GM19193 (cell line): ENCODE measurements around the gene ENPP1.

Source experiments
- POLR2A ChIP-seq: IDR thresholded peaks from 4 replicates; pipeline ENCODE4 v1.6.1; 2011; ENCODE audit not compliant: insufficient read depth, insufficient read length; ENCODE audit errors: extremely low read depth

The ENPP1 gene

DNA sequence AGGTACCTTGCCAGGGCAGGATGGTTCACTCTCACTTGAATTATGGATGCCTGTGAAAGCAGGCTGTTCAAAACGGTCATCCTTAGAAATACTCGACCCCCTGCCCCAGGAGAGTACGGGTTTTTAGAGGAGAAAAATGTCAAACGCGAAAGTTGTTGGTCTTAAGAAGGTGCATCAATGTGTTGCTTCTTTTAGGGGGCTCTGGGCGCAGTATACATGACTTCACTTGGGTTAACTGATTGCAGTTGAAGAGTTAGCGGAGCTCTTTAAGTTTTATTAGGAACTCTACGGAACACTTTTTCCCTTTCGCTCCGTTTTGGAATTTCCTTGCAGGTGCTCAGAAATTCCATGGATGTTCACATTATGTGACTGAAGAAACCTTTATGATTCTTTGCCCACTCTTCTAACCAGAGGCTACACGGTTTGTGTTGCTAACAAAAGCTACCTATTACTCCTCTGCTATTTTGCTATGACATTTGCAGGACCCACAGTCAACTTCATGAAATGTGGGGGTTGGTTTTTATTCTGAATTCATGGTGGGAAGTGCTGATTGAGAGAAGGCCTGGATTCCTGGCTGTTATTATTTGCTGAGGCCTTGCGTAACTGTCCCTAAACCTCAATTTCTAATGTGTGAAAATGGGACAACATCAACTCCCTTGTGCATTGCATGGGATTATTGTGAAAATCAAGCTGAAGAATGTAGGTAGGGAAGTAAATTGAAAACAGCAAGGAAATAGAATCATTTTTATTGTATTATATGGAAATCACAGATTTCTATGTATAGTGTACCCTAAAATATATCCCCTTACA lies 845 bp downstream of the ENPP1 start:
- no peak for TF ChIP-seq POLR2A

DNA sequence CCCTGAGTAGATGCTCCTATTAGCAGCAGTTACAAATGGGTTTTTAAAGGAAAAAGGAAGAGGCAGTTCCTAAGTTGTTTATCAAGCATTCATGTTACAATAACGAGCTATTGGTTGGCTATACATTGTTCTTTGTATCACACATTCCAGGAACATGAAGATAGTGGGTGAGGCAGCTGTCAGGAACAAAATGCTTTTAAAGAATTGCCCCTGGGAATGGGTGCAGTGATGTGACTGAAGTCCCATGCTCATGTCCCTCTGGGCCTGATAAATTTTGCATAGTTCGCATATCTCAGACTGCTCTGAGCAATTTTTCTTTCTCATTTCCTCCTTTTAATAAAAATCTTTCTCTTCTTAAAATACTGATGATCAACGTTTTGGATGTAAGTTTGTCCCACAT lies 3.7 kb downstream of the ENPP1 start:
- no peak for TF ChIP-seq POLR2A

DNA sequence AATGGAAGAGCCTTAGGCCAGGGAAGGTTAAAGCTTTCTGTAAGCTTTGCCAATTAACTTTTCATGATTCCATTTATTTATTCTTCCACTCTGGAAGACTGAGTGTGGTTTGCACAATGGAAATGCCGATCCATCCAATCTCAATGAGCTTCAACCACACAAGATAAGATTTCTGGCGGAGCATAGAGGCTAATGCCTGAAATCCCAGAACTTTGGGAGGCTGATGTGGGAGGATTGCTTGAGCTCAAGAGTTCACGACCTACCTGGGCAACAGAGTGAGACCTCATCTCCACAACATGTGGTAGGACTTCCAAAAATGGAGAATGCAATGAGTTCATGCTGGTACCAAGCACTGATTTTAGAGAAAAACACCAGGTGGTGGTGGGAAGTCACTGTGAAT lies 6.2 kb downstream of the ENPP1 start:
- TF ChIP-seq POLR2A, result no peak

DNA sequence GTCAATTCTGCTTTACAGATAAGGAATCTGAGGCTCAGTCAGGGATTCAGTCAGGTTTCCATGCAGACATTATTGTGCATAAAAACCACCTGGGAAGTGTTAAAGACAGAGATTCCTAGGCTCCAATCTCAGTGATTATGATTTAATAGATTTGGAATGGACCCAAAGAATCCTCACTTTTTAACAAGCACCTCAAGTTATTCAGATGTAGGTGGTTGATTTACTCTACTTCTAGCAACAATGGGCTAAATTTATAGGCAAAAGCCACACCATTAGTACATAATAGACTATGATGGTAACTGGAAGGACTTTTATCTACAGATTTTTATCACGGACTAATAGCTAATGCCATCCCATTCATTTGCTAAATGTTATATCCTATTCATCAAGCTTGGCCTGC lies 9.0 kb downstream of the ENPP1 start:
- TF ChIP-seq POLR2A, result no peak

DNA sequence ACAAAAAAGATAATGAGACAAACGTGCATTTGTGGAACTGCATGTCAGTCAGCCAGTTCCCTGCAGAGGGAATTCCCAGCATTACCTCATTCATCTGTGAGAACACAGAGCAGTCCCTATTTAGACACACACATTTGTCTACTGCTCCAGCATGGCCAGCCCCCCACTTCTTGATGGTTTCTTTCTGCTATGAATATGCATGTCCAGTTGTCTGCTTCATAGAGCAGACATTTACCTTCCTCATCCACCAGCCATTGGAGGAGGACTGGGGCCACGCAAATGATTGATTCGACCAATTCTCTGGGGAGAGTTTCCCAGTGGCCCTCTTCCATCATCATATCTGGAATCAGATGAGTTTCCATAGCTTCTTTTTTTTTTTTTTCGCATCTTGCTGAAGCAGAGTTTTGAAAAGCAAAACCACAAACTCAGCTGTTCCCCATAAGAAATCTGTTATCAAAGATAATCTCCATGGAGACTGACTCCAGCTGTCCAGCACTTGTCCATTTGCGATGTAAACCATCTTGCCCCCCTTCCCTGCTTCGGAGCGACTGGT lies 11.8 kb downstream of the ENPP1 start:
- TF ChIP-seq POLR2A, result no peak

DNA sequence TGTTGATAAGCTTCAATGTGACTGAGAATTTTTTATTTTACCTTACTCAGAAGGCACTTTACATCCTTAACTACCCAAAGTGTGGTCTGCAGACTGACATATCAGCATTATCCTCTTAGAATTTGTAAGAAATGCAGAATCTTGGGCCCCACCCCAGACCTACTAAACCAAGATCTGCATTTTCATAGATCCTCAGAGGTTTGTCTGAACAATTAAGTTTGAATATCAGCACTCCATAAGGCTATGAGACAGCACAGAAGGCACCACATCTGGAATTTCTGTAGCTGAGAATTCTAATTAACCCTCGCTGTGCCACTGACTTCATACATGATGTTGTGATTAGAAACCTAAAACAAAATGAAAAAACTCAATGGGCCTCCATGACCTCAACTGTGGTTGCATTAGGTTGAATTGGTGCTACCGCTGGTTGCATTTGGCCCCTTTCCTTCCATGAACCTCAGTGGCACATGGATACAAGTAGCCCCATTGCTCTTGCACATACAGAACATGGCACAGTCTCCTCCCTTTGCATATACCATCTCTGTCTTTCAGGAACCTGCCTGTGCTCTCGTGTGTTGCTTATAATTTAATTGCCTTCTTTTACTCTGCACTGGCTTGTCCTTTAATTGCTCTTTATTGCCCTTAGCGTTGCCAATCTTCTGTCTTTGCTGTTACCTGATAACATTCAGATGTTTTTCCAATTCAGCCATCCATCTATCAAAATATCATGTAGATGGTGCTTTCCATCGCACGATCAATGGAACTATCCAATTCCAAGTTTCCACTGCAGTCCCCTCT lies 13.4 kb downstream of the ENPP1 start:
- TF ChIP-seq POLR2A, result no peak

DNA sequence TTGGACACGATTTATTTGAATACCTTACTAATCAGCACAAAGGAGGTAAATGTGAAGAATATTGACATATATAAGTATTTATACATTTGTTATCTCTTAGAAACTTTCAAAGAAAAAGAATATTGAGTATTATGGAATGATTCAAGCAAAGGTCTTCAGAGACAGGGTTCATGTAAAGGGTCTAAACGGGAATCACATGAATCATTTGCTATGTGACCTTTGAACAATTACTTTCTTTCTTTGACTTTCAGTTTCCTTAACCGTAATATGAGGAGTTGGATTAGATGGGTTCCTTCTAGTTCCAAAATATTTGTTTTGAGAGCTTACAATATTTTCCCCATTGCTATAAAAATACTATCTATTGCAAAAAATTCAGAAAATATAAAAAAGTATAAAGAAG lies 14.3 kb downstream of the ENPP1 start:
- no peak for TF ChIP-seq POLR2A

DNA sequence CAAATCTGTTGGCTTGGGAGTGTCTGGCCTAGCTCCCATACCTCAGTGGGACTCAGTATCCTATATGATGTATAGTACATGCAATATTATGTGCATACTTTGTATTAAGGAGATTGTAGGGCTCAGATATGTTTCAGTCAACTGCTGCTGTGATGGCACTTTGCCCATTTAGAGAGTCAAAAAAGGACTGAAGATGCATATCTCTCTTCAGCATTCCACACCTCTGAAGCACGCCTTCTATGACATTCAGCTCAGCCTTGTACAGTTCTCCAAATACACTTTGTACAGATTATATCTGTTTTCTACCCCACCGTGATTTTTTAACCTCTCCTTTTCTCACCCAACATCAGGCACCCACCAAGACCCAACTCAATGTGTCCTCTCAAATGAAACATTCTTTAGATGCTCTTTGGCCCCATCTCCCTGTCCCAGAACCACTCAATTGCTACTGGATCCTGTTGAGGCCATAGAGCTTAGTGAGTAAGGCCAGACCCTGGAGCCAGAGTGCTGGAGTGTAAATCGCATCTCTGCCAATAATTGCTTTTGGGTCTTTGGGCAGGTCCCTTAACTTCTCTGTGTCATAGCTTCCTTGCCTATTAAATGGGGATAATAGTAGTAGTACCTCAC lies 15.6 kb downstream of the ENPP1 start:
- TF ChIP-seq POLR2A, result no peak

DNA sequence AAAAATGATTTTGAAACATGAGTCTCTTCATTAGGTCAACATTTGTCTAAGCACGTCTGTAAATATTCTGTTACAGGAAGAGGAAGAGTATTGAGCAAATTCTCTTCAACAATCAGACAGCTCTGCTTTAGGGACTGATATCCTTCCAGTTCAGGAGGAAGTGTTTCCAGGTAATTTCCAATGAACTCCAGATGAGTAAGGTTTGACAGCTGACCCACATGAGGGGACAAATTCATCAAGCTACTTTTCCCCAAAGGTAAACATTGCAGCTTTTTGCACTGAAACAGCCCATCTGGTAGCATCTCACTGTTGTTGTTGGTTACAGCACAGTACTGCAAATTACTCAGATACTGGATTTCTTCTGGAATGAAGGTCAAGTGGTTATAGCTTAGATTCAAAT lies 18.1 kb downstream of the ENPP1 start:
- TF ChIP-seq POLR2A, result no peak

DNA sequence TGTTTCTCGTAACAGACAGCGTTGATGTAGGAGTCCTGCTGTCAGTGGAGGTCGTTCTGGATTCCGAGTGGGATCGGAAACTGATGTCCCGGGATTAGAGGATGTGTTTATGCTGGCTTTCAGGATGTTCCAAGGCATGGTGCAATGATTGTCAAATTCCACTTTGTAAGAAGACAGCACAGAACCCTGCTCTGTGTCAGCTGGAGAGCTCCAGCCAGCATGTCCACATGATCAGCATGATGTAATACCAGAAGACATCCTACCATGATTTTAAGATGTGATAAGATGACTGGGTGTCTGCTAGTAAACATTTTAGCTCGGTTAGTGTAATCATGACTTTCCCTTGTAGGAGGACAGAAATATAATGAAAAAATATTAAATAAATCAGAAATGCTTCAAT lies 20.3 kb downstream of the ENPP1 start:
- TF ChIP-seq POLR2A, result no peak

DNA sequence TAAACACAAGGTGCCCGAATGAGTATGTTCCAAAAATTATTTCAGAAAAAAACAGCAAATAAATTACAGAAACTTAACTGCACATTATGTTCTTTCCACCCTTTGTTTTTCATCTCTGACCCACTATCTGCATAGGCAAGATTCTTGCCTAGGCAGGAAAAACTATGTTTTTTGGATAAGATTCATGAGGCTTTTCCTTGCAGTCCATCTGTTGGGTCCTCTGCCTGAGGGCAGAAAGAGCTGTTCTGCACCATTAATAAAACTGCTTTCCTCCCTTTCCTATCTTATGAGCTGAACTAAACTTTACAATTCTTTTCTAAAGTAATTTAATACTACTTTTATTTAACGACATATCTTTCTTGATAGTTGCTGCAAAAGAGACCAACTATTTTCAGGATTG lies 21.1 kb downstream of the ENPP1 start:
- no peak for TF ChIP-seq POLR2A

DNA sequence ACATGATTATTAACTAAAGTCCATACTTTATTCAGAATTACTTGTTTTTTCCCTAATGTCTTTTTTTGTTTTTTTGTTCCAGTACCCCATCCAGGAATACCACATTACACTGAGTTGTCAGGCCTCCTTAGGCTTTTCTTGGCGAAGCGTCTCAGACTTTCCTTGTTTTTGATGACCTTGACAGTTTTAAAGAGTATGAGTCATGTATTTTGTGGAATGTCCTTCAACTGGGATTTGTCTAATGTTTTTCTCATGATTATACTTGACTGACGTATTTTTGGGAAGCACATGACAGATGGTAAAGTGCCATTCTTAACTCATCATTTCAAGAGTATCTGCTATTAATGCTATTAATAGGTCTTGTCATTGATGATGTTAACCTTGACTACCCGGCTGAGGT lies 23.6 kb downstream of the ENPP1 start:
- TF ChIP-seq POLR2A, result no peak

DNA sequence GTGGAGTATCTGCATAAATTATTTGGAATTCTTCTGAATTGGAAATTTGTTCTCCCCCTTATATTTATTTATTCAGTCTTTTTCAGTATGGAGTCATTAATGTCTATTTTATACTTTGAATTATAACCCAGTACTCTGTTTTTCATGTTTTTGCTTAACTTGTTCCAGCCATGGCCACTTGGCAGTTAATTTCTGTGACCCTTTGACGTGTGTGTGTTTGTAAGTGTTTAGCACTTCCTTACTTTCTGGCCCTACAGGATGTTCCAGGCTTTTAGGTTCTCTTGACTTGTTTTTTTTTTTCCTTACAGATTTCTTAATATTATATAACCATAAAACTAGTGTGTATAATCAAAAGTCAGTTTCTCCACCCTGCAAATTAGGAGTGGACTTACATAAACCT lies 24.1 kb downstream of the ENPP1 start:
- no peak for TF ChIP-seq POLR2A

DNA sequence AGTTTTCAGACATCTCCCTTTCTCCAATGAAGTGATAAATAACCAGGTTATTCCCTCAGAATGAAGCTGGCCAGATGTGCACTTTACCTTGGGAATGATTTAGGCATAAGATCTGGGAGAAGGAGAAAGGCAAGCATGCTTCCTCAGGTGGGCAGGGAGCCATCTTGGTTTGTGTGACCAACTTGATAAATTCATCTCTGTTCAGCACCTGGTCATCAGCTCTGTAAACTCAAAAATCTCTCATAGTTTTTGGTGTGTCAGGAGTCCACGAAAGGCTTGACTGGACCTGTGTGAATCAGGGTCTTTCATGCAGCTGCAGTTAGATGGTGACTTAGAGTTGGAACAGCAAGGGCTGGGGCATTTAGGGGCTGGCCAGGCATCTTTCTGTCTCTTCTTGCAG lies 24.5 kb downstream of the ENPP1 start:
- no peak for TF ChIP-seq POLR2A

DNA sequence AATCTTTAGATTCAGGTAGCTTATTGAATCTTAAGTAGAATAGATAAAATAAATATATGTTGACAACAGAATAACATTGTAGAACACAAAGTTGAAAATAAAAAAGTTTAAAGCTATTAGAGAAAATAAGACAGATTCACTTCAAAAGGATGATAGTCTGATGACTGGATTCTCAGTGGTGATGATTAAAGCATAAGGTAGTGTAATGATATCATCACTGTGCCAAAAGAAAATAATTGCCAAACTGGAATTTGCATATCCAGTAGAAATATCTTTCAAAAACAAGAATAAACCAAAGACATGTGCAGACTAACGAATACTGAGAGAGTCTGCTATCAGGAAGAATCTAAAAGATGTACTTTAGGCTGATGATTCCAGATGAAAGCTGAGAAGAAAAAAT lies 30.2 kb downstream of the ENPP1 start:
- no peak for TF ChIP-seq POLR2A

DNA sequence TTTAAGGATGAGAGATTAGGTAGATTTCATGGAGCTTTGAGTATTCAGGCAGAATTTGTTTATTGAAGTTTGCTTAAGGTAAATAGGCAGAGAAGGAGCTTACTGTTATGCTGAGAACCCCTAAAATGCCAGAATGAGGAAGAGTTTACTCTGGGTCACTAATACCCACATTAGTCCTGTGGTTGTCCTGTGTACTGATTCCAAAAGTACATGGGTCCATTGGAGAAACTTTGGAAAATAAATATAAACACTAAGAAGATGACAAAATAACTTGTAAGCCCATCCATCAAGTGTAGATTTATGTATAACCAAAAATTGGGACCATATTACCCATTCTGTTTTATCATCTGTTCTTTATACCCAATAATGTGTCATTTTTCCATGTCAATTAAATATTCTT lies 31.6 kb downstream of the ENPP1 start:
- TF ChIP-seq POLR2A, result no peak

DNA sequence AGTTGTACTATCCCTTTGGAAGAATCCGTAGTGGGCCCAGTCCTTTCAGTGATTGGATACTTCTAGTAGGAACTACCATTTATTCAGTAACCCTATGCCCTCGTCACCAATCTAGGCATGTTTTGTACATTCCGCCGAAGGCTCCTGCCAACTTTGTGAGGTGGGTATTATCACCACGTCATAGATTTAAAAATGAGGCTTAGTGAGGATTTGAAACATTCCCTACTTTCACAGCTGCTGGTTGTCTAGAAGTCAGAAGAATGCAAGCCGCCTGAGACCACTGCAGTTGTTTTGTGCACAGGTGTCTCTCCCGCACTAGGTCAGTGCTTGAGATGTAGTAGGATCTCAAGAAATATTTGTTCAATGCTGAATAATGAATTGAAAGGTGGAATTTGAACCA lies 32.6 kb downstream of the ENPP1 start:
- no peak for TF ChIP-seq POLR2A
